RPMI8226 (cell line): ENCODE measurements around the gene DNAJC4.
A peak's percentile ranks its signal among the peaks of the same experiment; 100 is the strongest.

Source experiments
- DNase-seq: peaks from one replicate; pipeline ENCODE4 v3.0.0-alpha.2; 2015

Gene DNAJC4

GRCh38 chr11:64230171-64230984 is at the start of gene DNAJC4:
DNAJC4 (plus strand) TSS chr11:64230548; CDS start chr11:64230855, 307 bp downstream.
- peak; percentile 98 for DNase-seq

GRCh38 chr11:64180891-64181290 is 49.5 kb upstream of the DNAJC4 start:
- no peak for DNase-seq

GRCh38 chr11:64181506-64182411 is 48.6 kb upstream of the DNAJC4 start:
- DNase-seq: peak; percentile 96

GRCh38 chr11:64183890-64184289 is 46.5 kb upstream of the DNAJC4 start:
- no peak for DNase-seq

GRCh38 chr11:64185175-64185692 is 45.1 kb upstream of the DNAJC4 start:
- DNase-seq: peak; percentile 73

- peak; percentile 100 for DNase-seq
These were observed 44.5 kb upstream of the DNAJC4 start, which contains the start of gene STIP1 for GRCh38 chr11:64185693-64186491. STIP1 (plus strand) TSS chr11:64186171; CDS start chr11:64186262, 91 bp downstream.

GRCh38 chr11:64186492-64187165 is 43.7 kb upstream of the DNAJC4 start:
- DNase-seq: peak; percentile 30

GRCh38 chr11:64192434-64192833 is 37.9 kb upstream of the DNAJC4 start:
- no peak for DNase-seq

- no peak for DNase-seq
These were observed 33.7 kb upstream of the DNAJC4 start for GRCh38 chr11:64196626-64197025.

- no peak for DNase-seq
These were observed 31.8 kb upstream of the DNAJC4 start for GRCh38 chr11:64198511-64198910.

GRCh38 chr11:64201543-64201942 is 28.8 kb upstream of the DNAJC4 start:
- no peak for DNase-seq

- no peak for DNase-seq
These were observed 27.4 kb upstream of the DNAJC4 start for GRCh38 chr11:64202992-64203391.

- no peak for DNase-seq
These were observed 26.8 kb upstream of the DNAJC4 start for GRCh38 chr11:64203421-64204079.

- no peak for DNase-seq
These were observed 26.3 kb upstream of the DNAJC4 start for GRCh38 chr11:64204080-64204440.

GRCh38 chr11:64204464-64204989 is 25.8 kb upstream of the DNAJC4 start:
- DNase-seq: peak; percentile 97

- peak; percentile 32 for DNase-seq
These were observed 23.7 kb upstream of the DNAJC4 start, which contains the start of gene FERMT3 for GRCh38 chr11:64206457-64207255. FERMT3 (plus strand) TSS chr11:64206721; CDS start chr11:64207365, 644 bp downstream.

- peak; percentile 23 for DNase-seq
These were observed 22.9 kb upstream of the DNAJC4 start for GRCh38 chr11:64207256-64208085.

- DNase-seq: no peak
These were observed 22.1 kb upstream of the DNAJC4 start for GRCh38 chr11:64208086-64208795.
